HepG2 (cell line): ENCODE data around the gene RUNX3. TPM values are rescaled to one million over a fixed set of nuclear protein-coding genes. Genes with fewer than 3 reads are reported as not detected.

Experiments
- ATAC-seq: fragments of 200-7000 bp; cut with Tn5 transposase; 3 replicates; pipeline ENCODE4 v1.9.1; 2020; ENCODE audit warnings: mild to moderate bottlenecking, moderate library complexity
- BruUV-seq: library from RNA; stranded (reverse); fragments of 400-500 nt; replicated peaks from 2 replicates; lab custom pipeline; 2021; lab: Mats Ljungman, UMichigan
- CTCF ChIA-PET: fragments of 300-600 bp; formaldehyde crosslinking; extraction: SDS; loops from one replicate; lab custom pipeline; 2021; ENCODE audit warnings: low total read pairs, inconsistent platforms, low intra/inter-chr PET ratio; lab: Yijun Ruan, JAX
- POLR2A ChIA-PET: fragments of 350-600 bp; sonication (Branson Sonifier 250); formaldehyde crosslinking; loops from one replicate; lab custom pipeline; 2020; ENCODE audit warnings: antibody characterized with exemption, inconsistent platforms; lab: Yijun Ruan, JAX
- DNase-seq: peaks from one replicate; pipeline ENCODE4 v3.0.0-alpha.2; 2015; ENCODE audit warnings: low spot score
- FAIRE-seq: peaks from 3 replicates; lab custom pipeline; 2011; peaks lifted over from hg19 to GRCh38; lab: Jason Lieb, UNC
- H2AFZ ChIP-seq: one replicate; pipeline ENCODE4 v1.6.1; 2011; ENCODE audit warnings: low read length, inconsistent platforms
- H3K27ac ChIP-seq: fragments of 300-600 bp; 3 replicates; pipeline ENCODE4 v1.8.0; 2011; ENCODE audit warnings: mixed run types, mild to moderate bottlenecking, mixed read lengths, low read length, inconsistent platforms; ENCODE audit not compliant: insufficient read depth; ENCODE audit errors: extremely low read length
- H3K27me3 ChIP-seq, 2 experiments: fragments of 200-600 bp in 1 of 2; 2 replicates in 1 of 2; 3 replicates in 1 of 2; pipeline versions ENCODE4 v1.6.0 to v1.8.0; 2011; ENCODE audit warnings: low read length in 2 of 2, mild to moderate bottlenecking in 2 of 2, moderate library complexity in 2 of 2, inconsistent platforms in 1 of 2; ENCODE audit not compliant: insufficient read depth in 2 of 2, control insufficient read depth in 1 of 2
- H3K36me3 ChIP-seq, 2 experiments: fragments of 200-600 bp in 1 of 2; replicated peaks in 1 of 2; 2 replicates in 1 of 2; 3 replicates in 1 of 2; pipeline versions ENCODE4 v1.5.1 to v1.8.0; 2011; ENCODE audit warnings: low read length in 2 of 2, inconsistent platforms in 1 of 2; ENCODE audit not compliant: insufficient read depth in 2 of 2, control insufficient read depth in 1 of 2
- H3K4me1 ChIP-seq: 2 replicates; pipeline ENCODE4 v1.5.1; 2012; ENCODE audit warnings: low read length, inconsistent platforms; ENCODE audit not compliant: insufficient read depth
- H3K4me2 ChIP-seq: 2 replicates; pipeline ENCODE4 v1.6.0; 2011; ENCODE audit warnings: low read depth, low read length, inconsistent platforms
- H3K4me3 ChIP-seq, 3 experiments: fragments of 200-600 bp in 1 of 3; sonication (generic), shearing (Covaris generic) in 1 of 3; replicated peaks in 1 of 3; 2 replicates each; pipeline ENCODE4 v1.5.1; 2011 to 2016; ENCODE audit warnings: low read length in 3 of 3, inconsistent platforms in 2 of 3, low read depth in 2 of 3, mild to moderate bottlenecking in 2 of 3, control low read depth in 1 of 3, mixed read lengths in 1 of 3; ENCODE audit not compliant: insufficient read depth in 1 of 3
- H3K79me2 ChIP-seq: one replicate; pipeline ENCODE4 v1.6.1; 2011; ENCODE audit warnings: low read length, inconsistent platforms; ENCODE audit not compliant: insufficient read depth
- H3K9ac ChIP-seq: 2 replicates; pipeline ENCODE4 v1.6.0; 2011; ENCODE audit warnings: mild to moderate bottlenecking, low read depth, low read length, inconsistent platforms; ENCODE audit not compliant: insufficient read depth
- H3K9me3 ChIP-seq: 2 replicates; pipeline ENCODE4 v1.5.1; 2012; ENCODE audit warnings: mild to moderate bottlenecking, low read length
- H4K20me1 ChIP-seq: 2 replicates; pipeline ENCODE4 v1.6.0; 2011; ENCODE audit warnings: inconsistent platforms, mild to moderate bottlenecking, low read length, moderate library complexity; ENCODE audit not compliant: insufficient read depth
- ZMYM3 ChIP-seq: sonication (generic); formaldehyde crosslinking; IDR thresholded peaks from 2 replicates; pipeline ENCODE4 v1.5.1; 2020; ENCODE audit warnings: mild to moderate bottlenecking, missing genetic modification reagents
- ZNF629 ChIP-seq: sonication (generic); formaldehyde crosslinking; conservative IDR thresholded peaks from 2 replicates; pipeline ENCODE4 v1.5.0; 2020; ENCODE audit warnings: missing genetic modification reagents
- ZSCAN9 ChIP-seq: IDR thresholded peaks from 2 replicates; pipeline ENCODE4 v1.6.1; 2016; ENCODE audit warnings: borderline replicate concordance
- WGBS: methylation state at CpG from one replicate; pipeline ENCODE4 v1.1.6; 2017; ENCODE audit warnings: low lambda C conversion rate; 5-methylcytosine and 5-hydroxymethylcytosine counted together
- in situ Hi-C: cut with HindIII; loops from 2 replicates; pipeline ENCODE4 v1.10.0; 2017; ENCODE audit warnings: low pct_unique_long_range_greater_than_20kb; ENCODE audit not compliant: extremely low pct_ligation_motif_present
- intact Hi-C: fragments of 100-400 bp; cut with micrococcal nuclease; formaldehyde crosslinking; loops from one replicate; pipeline ENCODE4 v1.10.0; 2022; ENCODE audit not compliant: unreplicated experiment
- polyA plus RNA-seq, 8 experiments: library from polyadenylated mRNA; depleted of rRNA in 3 of 8; stranded (reverse) in 7 of 8; unstranded in 1 of 8; fragments of >200 nt; fragmentation: Illumina TruSeq in 4 of 8; extraction: Trizol in 4 of 8; gene quantifications; 2 replicates each; pipeline versions ENCODE4 v1.2.1 to v1.2.3, GENCODE V29; 2011 to 2016; ENCODE audit warnings: low read depth in 4 of 8, missing spikeins in 1 of 8, mixed read lengths in 1 of 8; ENCODE audit not compliant: insufficient read depth in 1 of 8
- total RNA-seq, 5 experiments: library from RNA; depleted of rRNA; stranded (reverse); fragments of >200 nt; fragmentation: Illumina TruSeq; extraction: Trizol; gene quantifications; 2 replicates each; pipeline ENCODE4 v1.2.3, GENCODE V29; 2016; ENCODE audit warnings: low read depth in 1 of 5
- TF ChIP-seq, protein P1 (sequence below), 2 experiments: sonication (generic) in 1 of 2; formaldehyde crosslinking in 1 of 2; IDR thresholded peaks; 2 replicates each; pipeline versions ENCODE4 v1.6.1 to v1.9.0; 2014 to 2022; ENCODE audit warnings: antibody characterized with exemption in 1 of 2, borderline replicate concordance in 1 of 2, inconsistent platforms in 1 of 2, low read depth in 1 of 2, missing genetic modification reagents in 1 of 2
- TF ChIP-seq, protein P2 (sequence below): sonication (generic); formaldehyde crosslinking; IDR thresholded peaks from 2 replicates; pipeline ENCODE4 v1.4.0; 2020; ENCODE audit warnings: missing genetic modification reagents, borderline replicate concordance

RUNX3 gene
- total and polyA plus RNA-seq, 2 of the 13 experiments (the other 11 are each of a cell fraction or from before 2014, with no cell fraction given): 0.04 to 0.22 TPM

DNA sequence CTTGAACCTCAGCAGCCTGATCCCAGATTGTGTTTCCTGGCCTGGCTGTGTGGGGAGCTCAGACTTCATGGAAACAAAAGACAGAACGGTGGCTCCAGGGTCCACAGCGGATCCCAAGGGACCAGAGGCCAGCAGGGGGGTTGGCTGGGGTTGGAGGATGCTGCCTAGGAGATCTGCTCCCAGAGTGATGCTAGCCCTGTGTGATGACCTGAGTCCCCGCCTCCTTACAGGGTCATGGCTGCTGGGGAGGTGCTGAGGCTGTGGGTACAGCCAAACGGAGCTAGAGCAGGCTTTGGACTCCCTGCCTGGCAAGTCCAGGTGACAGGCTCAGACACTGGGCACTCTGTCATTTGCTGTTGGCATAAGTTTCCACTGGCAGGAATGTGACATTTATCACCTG, 11.5 kb upstream of the RUNX3 start (continued):
- TF ChIP-seq, protein P1, sequence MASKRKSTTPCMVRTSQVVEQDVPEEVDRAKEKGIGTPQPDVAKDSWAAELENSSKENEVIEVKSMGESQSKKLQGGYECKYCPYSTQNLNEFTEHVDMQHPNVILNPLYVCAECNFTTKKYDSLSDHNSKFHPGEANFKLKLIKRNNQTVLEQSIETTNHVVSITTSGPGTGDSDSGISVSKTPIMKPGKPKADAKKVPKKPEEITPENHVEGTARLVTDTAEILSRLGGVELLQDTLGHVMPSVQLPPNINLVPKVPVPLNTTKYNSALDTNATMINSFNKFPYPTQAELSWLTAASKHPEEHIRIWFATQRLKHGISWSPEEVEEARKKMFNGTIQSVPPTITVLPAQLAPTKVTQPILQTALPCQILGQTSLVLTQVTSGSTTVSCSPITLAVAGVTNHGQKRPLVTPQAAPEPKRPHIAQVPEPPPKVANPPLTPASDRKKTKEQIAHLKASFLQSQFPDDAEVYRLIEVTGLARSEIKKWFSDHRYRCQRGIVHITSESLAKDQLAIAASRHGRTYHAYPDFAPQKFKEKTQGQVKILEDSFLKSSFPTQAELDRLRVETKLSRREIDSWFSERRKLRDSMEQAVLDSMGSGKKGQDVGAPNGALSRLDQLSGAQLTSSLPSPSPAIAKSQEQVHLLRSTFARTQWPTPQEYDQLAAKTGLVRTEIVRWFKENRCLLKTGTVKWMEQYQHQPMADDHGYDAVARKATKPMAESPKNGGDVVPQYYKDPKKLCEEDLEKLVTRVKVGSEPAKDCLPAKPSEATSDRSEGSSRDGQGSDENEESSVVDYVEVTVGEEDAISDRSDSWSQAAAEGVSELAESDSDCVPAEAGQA (IDR thresholded peaks at IDR 0.05; ENCODE audit: low read depth): no peak
- TF ChIP-seq, protein P1 (CRISPR knock-in tag; IDR thresholded peaks at IDR 0.05; ENCODE audit: borderline replicate concordance): no peak
- TF ChIP-seq ZSCAN9 (CRISPR knock-in tag) (no peak), ZMYM3 (CRISPR knock-in tag) (no peak)
- TF ChIP-seq, all 625 proteins: peak for 0

DNA sequence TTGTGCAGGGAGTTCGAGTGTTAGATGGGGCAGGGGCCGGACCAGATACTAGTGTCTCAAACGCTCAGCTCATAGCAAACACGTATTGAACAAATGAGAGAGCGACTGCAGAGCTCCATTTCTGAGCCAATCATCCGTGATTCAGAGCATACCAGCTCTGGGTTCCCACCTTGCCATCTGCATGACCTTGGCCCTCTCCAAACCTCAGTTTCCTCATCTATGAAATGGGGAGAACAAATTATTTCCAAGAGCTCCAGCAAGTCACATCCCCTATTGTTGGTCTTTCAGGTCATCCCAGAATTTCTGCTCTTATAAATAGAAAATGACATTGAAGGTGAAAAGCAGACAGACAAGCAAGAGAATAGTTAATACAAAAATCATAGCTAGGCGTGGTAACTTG, 10.2 kb upstream of the RUNX3 start:
- intact Hi-C loops: no loop called here
- TF ChIP-seq, protein P2, sequence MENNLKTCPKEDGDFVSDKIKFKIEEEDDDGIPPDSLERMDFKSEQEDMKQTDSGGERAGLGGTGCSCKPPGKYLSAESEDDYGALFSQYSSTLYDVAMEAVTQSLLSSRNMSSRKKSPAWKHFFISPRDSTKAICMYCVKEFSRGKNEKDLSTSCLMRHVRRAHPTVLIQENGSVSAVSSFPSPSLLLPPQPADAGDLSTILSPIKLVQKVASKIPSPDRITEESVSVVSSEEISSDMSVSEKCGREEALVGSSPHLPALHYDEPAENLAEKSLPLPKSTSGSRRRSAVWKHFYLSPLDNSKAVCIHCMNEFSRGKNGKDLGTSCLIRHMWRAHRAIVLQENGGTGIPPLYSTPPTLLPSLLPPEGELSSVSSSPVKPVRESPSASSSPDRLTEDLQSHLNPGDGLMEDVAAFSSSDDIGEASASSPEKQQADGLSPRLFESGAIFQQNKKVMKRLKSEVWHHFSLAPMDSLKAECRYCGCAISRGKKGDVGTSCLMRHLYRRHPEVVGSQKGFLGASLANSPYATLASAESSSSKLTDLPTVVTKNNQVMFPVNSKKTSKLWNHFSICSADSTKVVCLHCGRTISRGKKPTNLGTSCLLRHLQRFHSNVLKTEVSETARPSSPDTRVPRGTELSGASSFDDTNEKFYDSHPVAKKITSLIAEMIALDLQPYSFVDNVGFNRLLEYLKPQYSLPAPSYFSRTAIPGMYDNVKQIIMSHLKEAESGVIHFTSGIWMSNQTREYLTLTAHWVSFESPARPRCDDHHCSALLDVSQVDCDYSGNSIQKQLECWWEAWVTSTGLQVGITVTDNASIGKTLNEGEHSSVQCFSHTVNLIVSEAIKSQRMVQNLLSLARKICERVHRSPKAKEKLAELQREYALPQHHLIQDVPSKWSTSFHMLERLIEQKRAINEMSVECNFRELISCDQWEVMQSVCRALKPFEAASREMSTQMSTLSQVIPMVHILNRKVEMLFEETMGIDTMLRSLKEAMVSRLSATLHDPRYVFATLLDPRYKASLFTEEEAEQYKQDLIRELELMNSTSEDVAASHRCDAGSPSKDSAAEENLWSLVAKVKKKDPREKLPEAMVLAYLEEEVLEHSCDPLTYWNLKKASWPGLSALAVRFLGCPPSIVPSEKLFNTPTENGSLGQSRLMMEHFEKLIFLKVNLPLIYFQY (CRISPR knock-in tag): no peak
- TF ChIP-seq ZNF629 (CRISPR knock-in tag): peak; percentile 52; the same call in 1 of the 2 replicates
- TF ChIP-seq, all 625 proteins: peak for 1
- Histone ChIP-seq H3K4me1 (no peaks in the 10 kb centered on the region), H2AFZ (no peak overlapping the region), H3K27me3 (peaks cover 14 to 32% of the 10 kb centered on the region in 2 experiments), H3K4me2 (no peak overlapping the region), H3K36me3 (no peaks in the 10 kb centered on the region), H3K79me2 (no peaks in the 10 kb centered on the region), H3K4me3 (no peak overlapping the region), H4K20me1 (no peaks in the 10 kb centered on the region), H3K9ac (no peak overlapping the region), H3K27ac (no peak overlapping the region), H3K9me3 (no peaks in the 10 kb centered on the region)
- no peak for DNase-seq
- 21% methylated on average over 7 of the region's 7 CpGs for WGBS
- no peak for ATAC-seq
- POLR2A ChIA-PET: no interaction called here
- CTCF ChIA-PET: no interaction called here
- FAIRE-seq: no peak
- no TSS peak for BruUV-seq
- in situ Hi-C loops: no loop called here
